Prostate gland (tissue), 2 donors: ENCODE data around the gene OS9. TPM values are rescaled to one million over a fixed set of nuclear protein-coding genes. Genes with fewer than 3 reads are reported as not detected.

ENCODE experiments used
- DNase-seq: peaks from one replicate; pipeline ENCODE4 v3.0.0-alpha.2; 2019; ENCODE audit warnings: low spot score
- H3K27ac ChIP-seq, 2 donors: fragments of 200-600 bp; sonication (generic); 2 replicates each; pipeline ENCODE4 v1.5.1; 2017 to 2019
- H3K27me3 ChIP-seq: fragments of 200-600 bp; sonication (generic); replicated peaks from 2 replicates; pipeline ENCODE4 v1.5.1; 2019; ENCODE audit not compliant: insufficient read depth
- H3K36me3 ChIP-seq, 2 donors: fragments of 200-600 bp; sonication (generic); 1 replicate in 1 of 2; 2 replicates in 1 of 2; pipeline versions ENCODE4 v1.5.1 to v1.8.1; 2017 to 2019
- H3K4me1 ChIP-seq: fragments of 200-600 bp; sonication (generic); replicated peaks from 2 replicates; pipeline ENCODE4 v1.5.1; 2019
- H3K4me3 ChIP-seq, 2 donors: fragments of 200-600 bp; sonication (generic); 2 replicates each; pipeline ENCODE4 v1.5.1; 2017 to 2019
- H3K9me3 ChIP-seq: fragments of 200-600 bp; sonication (generic); 2 replicates; pipeline ENCODE4 v1.5.1; 2017
- CTCF ChIP-seq, 4 experiments: fragments of 200-600 bp in 2 of 4; fragments of 450-650 bp in 2 of 4; sonication (generic) in 2 of 4; IDR thresholded peaks; 1 replicate in 3 of 4; 2 replicates in 1 of 4; pipeline ENCODE4 v1.5.1; 2016 to 2019; ENCODE audit warnings: antibody characterized with exemption in 4 of 4, mild to moderate bottlenecking in 2 of 4, moderate library complexity in 2 of 4
- POLR2A ChIP-seq: fragments of 450-650 bp; IDR thresholded peaks from one replicate; pipeline ENCODE4 v1.6.1; 2016; ENCODE audit warnings: antibody characterized with exemption, mild to moderate bottlenecking
- POLR2AphosphoS5 ChIP-seq: sonication (generic); formaldehyde crosslinking; IDR thresholded peaks from one replicate; pipeline ENCODE4 v1.6.1; 2017; ENCODE audit warnings: antibody characterized with exemption
- WGBS: methylation state at CpG from one replicate; pipeline ENCODE4 v1.1.5; 2018; 5-methylcytosine and 5-hydroxymethylcytosine counted together
- intact Hi-C: fragments of 100-400 bp; cut with DNase I; formaldehyde crosslinking; loops from one replicate; pipeline ENCODE4 v1.14.2; 2022
- total RNA-seq, 2 donors: library from RNA; depleted of rRNA; stranded (reverse); fragments of >200 nt; gene quantifications; one replicate each; pipeline ENCODE4 v1.1.0, GENCODE V29; 2016

The OS9 gene
- total RNA-seq, 2 donors from 2014 or later, result 210 to 321 TPM

GRCh38 chr12:57722716-57723629, 29.0 kb downstream of the OS9 start:
- intact Hi-C loops, result no loop called here
- WGBS, result 64% methylated on average over 11 of the region's 11 CpGs
- Histone ChIP-seq H3K9me3 (no peaks in the 10 kb centered on the region), H3K27ac (no peak overlapping the region), H3K4me3 (no peak overlapping the region), H3K4me1 (no peaks in the 10 kb centered on the region), H3K27me3 (no peaks in the 10 kb centered on the region), H3K36me3 (peaks cover 7 to 17% of the 10 kb centered on the region in 2 donors)
- TF ChIP-seq POLR2AphosphoS5, result no peak
- TF ChIP-seq POLR2A, result no peak
- TF ChIP-seq CTCF (IDR thresholded peaks at IDR 0.05), result no peak
- no peak for DNase-seq

- no peak for DNase-seq
- intact Hi-C loops, result no loop called here
- H3K9me3 ChIP-seq, result no peaks in the 10 kb centered on the region
- no peaks in the 10 kb centered on the region for H3K4me1 ChIP-seq
- TF ChIP-seq CTCF (IDR thresholded peaks at IDR 0.05) (no peak), POLR2A (no peak), POLR2AphosphoS5 (no peak)
- H3K27ac ChIP-seq, result no peak overlapping the region
- H3K27me3 ChIP-seq, result no peaks in the 10 kb centered on the region
- H3K36me3 ChIP-seq, result peaks cover 7 to 17% of the 10 kb centered on the region in 2 donors
- no peak overlapping the region for H3K4me3 ChIP-seq
- WGBS, result 68% methylated on average over 2 of the region's 2 CpGs
Observed at GRCh38 chr12:57723630-57723962, 29.7 kb downstream of the OS9 start.

- TF ChIP-seq CTCF (IDR thresholded peaks at IDR 0.05), result no peak
- no peak for TF ChIP-seq POLR2A
- TF ChIP-seq POLR2AphosphoS5, result no peak
- no peak for DNase-seq
- H3K9me3 ChIP-seq, result no peaks in the 10 kb centered on the region
- peaks cover under 1 to 12% of the 10 kb centered on the region in 2 donors for H3K36me3 ChIP-seq
- H3K4me3 ChIP-seq, result no peak overlapping the region
- H3K27me3 ChIP-seq, result no peaks in the 10 kb centered on the region
- WGBS, result 83% methylated on average over 12 of the region's 12 CpGs
- no peaks in the 10 kb centered on the region for H3K4me1 ChIP-seq
- no peak overlapping the region for H3K27ac ChIP-seq
- intact Hi-C loops, result no loop called here
Observed at GRCh38 chr12:57724003-57724935, 30.3 kb downstream of the OS9 start.

GRCh38 chr12:57724936-57725740, 31.2 kb downstream of the OS9 start:
- Histone ChIP-seq H3K36me3 (peaks cover 0 to 10% of the 10 kb centered on the region in 2 donors), H3K9me3 (no peaks in the 10 kb centered on the region), H3K27me3 (no peaks in the 10 kb centered on the region), H3K4me1 (no peaks in the 10 kb centered on the region), H3K27ac (no peak overlapping the region), H3K4me3 (no peak overlapping the region)
- no peak for TF ChIP-seq CTCF (IDR thresholded peaks at IDR 0.05)
- no peak for TF ChIP-seq POLR2A
- no peak for TF ChIP-seq POLR2AphosphoS5
- intact Hi-C loops, result no loop called here
- 56% methylated on average over 11 of the region's 11 CpGs for WGBS
- no peak for DNase-seq
